ENCODE data around the gene MRPL49.
A peak's percentile ranks its signal among the peaks of the same experiment; 100 is the strongest.
"Not testable (repeated sequence)": the region's sequence is repeated elsewhere in the genome, so short reads cannot be mapped to it uniquely, and the experiment has no call there.

Gene MRPL49

DNA sequence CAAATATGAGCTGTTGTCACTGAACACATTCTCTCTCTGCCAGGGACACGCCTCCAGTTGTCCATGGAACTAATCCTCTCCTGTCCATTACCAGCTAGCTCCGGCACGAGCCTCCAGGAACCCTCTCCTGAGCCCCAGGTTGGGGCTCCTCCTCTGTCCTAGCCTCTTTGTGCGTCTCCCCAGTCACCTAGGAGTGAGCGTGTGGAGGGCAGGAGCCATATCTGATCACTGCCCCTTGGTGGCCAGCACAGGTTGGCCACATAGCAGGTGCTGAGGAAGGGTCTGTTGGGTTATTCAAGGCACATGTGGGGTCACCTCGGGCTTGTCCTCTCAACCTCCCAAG lies 9.7 kb downstream of the MRPL49 start:
- no peak for DNase-seq (ENCODE audit: low read depth, low spot score)

GRCh38 chr11:65132238-65132987 lies 10.3 kb downstream of the MRPL49 start:
- H3K27ac ChIP-seq, result peak overlapping the region; percentile 97
- DNase-seq (ENCODE audit: low read depth, low spot score), result no peak

More for the DNA sequence above, 9.7 kb downstream of the MRPL49 start:
- no peak overlapping the region for H3K27ac ChIP-seq

DNA sequence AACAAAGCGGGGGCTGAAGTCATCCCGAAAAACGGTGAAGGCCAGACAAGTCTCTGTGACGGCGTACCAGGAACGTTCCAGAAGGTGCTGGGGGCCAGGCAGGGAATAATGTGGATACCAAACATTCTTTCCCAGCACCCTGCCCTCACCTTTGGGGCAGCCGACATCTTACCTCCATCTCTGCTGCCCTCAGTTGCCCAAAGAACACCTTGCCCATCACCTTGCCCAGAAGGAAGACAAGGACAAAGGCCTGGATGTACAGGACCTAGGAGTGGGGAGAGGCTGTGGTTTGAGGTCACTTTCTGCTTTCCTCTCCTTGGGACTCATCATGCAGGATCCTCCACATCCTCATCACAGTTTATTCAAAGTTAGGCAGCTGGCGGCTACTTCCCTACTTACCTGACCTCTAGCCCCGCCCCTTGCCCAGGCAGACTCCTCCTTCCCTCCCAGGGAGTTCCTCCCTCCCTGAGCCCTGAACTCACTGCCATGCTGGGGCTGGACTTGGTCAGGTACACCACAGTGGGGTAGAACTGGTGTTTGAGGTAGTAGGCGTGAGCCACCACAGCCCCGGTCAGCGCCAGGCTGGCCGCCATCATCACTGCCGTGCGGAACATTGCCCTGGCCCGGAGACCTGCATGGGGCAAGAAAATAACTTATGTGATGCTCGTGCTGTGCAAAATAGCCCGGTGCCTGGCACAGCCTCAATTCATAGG lies 11.0 kb downstream of the MRPL49 start:
- peak overlapping the region; percentile 97 for H3K27ac ChIP-seq
- DNase-seq (ENCODE audit: low read depth, low spot score), result no peak

GRCh38 chr11:65133724-65134123 lies 11.6 kb downstream of the MRPL49 start:
- no peak for DNase-seq (ENCODE audit: low read depth, low spot score)
- peak overlapping the region; percentile 97 for H3K27ac ChIP-seq

DNA sequence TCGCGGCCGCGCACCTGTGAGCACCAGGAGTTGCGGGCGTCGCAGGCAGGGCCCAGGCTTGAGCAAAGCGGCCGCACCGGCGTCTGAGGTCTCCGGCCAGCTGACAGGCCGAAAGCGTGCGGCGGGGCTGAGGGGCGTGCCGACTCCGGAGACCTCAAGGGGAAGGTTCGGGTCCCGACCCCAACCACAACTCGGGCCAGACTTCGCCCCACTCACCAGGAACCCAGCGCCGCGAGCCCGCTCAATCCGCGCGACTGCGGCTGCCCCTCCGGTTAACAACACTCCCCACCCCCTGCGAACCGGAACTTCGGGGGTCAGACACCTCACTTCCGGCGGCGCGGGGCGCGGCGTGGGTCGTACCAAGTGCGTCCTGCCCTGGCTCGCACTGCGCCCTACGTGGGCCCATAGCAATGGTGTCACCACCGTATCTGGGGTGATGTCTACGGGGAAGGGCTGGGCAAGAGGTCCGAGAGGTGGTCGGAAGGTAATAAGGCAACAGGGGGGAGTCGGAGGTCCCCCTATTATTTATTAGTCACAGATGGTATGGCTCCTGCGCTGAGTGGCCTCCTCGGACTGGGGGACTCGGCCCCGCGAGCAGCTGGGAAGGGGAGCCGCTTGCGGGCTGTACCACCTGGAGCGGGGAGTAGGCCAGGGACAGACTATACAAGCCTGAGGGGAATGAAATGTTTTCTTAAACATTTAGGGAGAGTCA lies 12.3 kb downstream of the MRPL49 start, which contains the start of gene SYVN1:
SYVN1 (minus strand) TSS at position 280 of the 712 bp plus-strand sequence. CDS start 918 bp downstream, outside the sequence.
- peak within 1 kb of the TSS; percentile 97 for H3K27ac ChIP-seq
- DNase-seq (ENCODE audit: low read depth, low spot score), result no peak

DNA sequence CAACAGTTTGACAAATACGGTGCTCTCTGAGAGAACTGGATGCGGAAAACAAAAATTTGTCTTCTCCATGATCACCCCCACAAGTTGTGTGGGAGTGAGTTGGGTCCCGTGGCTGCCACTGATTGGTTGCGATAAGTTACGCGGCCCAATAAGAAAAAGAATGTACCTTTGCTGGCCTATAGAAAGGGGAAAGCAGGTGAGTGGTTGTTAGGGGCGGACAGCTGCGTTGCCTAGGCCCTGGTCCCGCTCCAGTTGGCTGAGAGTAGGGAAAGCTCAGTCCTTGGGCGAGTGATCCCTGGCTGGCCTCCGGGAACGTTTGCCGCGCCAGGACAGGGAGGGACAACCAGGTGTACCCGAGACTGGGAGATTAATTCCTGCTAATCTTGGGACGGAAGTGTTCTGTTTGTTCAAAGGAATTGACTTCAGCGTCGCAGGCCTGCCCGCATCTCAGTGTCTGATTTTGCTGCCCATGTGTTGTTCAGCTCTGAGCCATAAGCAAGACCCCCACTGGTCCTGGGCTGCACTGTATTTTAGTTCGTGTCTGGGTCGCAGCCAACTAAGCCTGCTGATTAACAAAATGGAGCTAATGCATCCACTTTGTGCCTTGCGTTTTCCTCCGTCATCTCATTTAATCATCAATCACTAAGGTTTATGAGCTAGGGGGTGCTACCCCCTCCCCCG lies 13.0 kb downstream of the MRPL49 start:
- H3K27ac ChIP-seq, result peak overlapping the region; percentile 97
- peak; percentile 91 for DNase-seq (ENCODE audit: low read depth, low spot score)

DNA sequence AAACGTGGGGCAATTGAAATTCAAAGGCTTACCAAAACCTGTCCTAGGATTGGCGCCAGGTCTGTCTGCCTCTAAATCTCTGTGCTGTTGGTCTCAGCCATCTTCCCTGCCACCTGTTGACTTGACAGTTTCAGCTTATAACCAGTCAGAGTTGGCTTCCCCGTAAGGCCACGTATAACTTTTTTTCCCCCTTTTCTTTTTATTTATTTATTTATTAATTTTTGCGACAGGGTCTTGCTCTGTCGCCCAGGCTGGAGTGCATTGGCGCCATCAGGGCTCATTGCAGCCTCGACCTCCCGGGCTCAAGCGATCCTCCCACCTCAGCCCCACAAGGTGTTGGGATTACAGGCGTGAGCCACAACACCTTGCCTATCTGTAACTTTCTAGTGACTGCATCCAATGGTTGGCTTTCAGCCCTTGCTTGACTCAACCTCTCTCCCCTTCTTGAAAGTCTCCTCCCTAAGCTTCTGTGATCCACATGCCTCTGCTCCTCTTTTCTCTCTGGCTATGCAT lies 13.6 kb downstream of the MRPL49 start:
- H3K27ac ChIP-seq, result peak overlapping the region; percentile 97
- DNase-seq (ENCODE audit: low read depth, low spot score), result no peak

DNA sequence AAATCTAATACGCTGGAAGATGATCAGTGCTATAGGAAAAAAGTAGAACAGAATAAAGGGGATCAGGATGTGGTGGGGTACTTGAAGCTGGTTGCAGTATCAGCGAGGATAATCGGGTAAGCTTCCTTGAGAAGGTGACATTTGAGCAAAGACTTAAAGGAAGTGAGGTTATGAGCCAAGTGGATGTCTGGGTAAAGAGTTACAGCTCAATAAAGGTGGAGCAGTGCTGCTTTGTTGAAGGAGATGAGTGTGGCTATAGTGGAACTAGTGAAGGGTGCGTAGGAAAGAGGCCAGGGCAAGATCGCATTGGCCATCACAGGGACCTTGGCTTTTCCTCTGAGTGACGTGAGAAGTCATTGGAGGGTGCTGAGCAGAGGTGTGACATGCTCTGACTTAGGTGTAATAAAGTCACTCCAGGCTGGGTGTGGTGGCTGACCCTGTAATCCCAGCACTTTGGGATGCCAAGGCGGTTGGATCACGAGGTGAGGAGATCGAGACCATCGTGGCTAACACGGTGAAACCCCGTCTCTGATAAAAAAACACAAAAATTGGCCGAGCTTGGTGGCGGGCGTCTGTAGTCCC lies 14.5 kb downstream of the MRPL49 start:
- no peak overlapping the region for H3K27ac ChIP-seq

DNA sequence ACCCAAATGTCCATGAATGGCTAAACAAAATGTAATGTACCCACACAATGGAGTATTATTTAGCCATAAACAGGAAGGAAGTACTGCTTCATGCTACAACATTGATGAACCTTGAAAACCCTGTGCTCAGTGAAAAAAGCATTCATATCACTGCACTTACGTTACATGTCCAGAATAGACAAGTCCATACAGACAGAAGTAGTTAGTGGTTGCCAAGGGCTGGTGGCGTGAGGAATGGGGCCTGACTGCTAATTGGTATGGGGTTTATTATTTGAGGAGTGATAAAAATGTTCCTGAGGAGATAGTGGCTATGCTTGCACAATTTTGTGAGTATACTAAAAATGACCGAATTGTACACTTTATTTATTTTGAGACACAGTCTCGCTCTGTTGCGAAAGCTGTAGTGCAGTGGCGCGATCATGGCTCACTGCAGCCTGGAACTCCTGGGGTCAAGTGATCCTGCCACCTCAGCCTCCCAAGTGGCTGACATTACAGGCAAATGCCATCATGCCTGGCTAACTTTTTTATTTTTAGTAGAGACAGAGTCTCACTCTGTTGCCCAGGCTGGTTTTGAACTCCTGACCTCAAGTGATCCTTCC lies 19.9 kb downstream of the MRPL49 start:
- no peak for DNase-seq (ENCODE audit: low read depth, low spot score)
- no peak overlapping the region for H3K27ac ChIP-seq

More for the DNA sequence above, 14.5 kb downstream of the MRPL49 start:
- DNase-seq (ENCODE audit: low read depth, low spot score), result no peak

DNA sequence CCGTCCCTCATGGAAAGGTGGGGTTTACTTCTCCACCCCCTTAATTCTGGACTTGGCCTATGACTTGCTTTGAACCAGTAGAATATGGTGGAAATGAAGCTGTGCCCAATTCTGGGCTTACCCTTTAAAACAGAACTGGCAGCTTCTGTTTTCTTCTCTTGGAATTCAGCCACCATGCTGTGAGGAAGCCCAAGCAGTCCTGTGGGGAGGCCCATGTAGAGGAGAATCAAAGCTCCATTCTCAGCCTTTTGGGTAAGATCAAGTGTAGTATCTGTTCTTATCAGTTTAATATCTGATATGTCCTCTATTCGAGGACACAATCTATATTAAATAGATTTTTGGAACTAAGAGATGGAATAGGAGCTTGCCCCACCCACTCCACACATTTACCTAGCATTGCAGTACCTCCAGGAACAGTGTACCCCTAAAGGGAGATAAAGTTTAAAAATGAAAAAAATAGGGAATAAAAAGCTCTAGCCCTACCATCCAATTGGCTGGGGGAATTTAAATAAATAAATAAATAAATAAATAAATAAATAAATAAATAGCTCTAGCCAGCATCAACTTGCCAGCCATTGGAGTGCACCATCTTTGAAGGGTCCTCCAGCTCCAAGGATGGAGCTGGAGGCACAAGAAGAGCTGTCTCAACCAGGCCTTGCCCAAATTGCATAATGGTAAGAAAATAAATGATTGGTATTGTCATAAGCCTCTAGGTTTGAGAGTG lies 25.4 kb downstream of the MRPL49 start:
- no peak overlapping the region for H3K27ac ChIP-seq
- DNase-seq (ENCODE audit: low read depth, low spot score), result no peak

GRCh38 chr11:65148657-65149056 lies 26.5 kb downstream of the MRPL49 start:
- DNase-seq (ENCODE audit: low read depth, low spot score), result no peak

GRCh38 chr11:65150131-65150508 lies 28.0 kb downstream of the MRPL49 start:
- H3K27ac ChIP-seq, result peak overlapping the region; percentile 80
- not testable (repeated sequence) for DNase-seq (ENCODE audit: low read depth, low spot score)

More at GRCh38 chr11:65148657-65149056, 26.5 kb downstream of the MRPL49 start:
- H3K27ac ChIP-seq, result no peak overlapping the region

GRCh38 chr11:65150509-65151299 lies 28.6 kb downstream of the MRPL49 start:
- H3K27ac ChIP-seq, result peak overlapping the region; percentile 80
- peak; percentile 70 for DNase-seq (ENCODE audit: low read depth, low spot score)

GRCh38 chr11:65151331-65151899 lies 29.3 kb downstream of the MRPL49 start:
- peak overlapping the region; percentile 80 for H3K27ac ChIP-seq
- no peak for DNase-seq (ENCODE audit: low read depth, low spot score)

DNA sequence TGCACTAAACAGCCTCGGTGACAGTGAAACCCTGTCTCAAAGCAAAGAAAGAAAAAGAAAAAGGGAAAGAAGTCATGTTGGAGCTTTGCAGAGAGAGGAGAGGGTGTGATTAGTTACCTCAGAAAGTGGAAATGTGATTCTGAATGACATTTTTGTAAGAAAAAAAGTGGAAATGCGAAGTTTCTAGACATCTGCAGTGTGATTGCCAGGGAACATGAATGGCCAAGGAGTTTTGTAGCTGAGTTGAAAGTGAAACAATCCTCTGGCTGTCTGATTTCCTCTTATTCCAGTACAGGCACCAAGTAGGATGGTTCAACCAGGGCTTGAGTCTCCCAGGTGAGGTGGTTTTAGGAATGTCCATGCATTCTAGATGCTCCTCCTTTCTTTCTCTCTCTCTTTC lies 30.0 kb downstream of the MRPL49 start:
- DNase-seq (ENCODE audit: low read depth, low spot score), result no peak
- H3K27ac ChIP-seq, result peak overlapping the region; percentile 80

DNA sequence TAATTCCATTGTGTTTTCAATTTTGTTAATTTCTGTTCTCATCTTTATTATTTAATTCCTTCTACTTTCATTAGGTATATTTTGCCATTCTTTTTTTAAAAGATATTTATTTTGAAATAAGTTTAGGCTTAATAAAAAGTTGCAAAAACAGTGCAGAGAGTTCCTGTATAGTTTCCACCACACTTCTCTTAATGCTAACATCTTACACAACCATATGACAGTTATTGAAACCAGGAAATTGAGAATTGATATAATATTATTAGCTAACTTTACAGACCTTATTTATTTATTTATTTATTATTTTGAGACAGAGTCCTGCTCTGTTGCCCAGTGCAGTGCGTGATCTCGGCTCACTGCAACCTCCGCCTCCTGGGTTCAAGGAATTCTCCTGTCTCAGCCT lies 34.1 kb downstream of the MRPL49 start:
- no peak overlapping the region for H3K27ac ChIP-seq
- no peak for DNase-seq (ENCODE audit: low read depth, low spot score)

DNA sequence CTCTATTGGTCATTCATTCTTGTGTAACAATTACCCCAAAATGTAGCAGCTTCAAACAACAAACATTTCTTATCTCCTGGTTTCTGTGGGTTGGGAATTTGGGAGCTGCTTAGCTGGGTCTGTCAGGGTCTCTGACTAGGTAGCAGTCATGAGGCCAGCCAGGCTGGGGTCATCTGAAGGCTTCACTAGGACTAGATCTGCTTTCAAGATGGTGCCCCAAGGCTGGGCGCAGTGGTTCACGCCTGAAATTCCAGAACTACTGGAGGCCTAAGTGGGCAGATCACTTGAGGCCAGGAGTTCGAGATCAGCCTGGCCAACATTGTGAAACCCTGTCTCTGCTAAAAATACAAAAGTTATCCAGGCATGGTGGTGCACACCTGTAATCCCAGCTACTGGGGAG lies 34.8 kb downstream of the MRPL49 start:
- DNase-seq (ENCODE audit: low read depth, low spot score), result no peak
- no peak overlapping the region for H3K27ac ChIP-seq

DNA sequence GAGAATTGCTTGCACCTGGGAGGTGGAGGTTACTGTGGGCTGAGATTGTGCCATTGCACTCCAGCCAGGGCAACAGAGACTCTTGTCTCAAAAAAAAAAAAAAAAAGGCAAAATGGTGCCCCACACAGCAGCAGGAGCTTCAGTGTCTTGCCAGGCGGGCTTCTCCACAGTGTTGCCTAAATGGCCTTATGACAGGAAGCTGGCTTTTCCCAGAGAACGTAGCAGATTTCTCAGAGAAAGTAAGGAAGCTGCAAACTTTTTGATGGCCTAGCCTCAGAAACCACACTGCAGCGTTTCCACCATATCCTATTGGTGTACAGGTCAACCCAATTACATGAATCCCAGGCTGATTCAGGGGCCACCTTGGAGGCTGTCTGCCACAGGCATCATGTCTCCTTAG lies 35.2 kb downstream of the MRPL49 start:
- no peak overlapping the region for H3K27ac ChIP-seq
- DNase-seq (ENCODE audit: low read depth, low spot score), result no peak

Data from epithelial cell of prostate (primary cell).